AG10803 (cell line): Measurements from ENCODE around the gene LURAP1L.
"Not testable (repeated sequence)": the region's sequence is repeated elsewhere in the genome, so short reads cannot be mapped to it uniquely, and the experiment has no call there.

Source experiments
- DNase-seq: peaks from one replicate; pipeline ENCODE4 v3.0.0; 2010; ENCODE audit warnings: low read depth
- H3K4me3 ChIP-seq: 2 replicates; pipeline ENCODE4 v1.5.1; 2011; ENCODE audit warnings: mild to moderate bottlenecking, low read length, control low read depth
- TF ChIP-seq, protein P1 (sequence below): conservative IDR thresholded peaks from 2 replicates; pipeline ENCODE4 v1.5.1; 2011; ENCODE audit warnings: mild to moderate bottlenecking, low read length, control low read depth, inconsistent platforms

LURAP1L gene

DNA sequence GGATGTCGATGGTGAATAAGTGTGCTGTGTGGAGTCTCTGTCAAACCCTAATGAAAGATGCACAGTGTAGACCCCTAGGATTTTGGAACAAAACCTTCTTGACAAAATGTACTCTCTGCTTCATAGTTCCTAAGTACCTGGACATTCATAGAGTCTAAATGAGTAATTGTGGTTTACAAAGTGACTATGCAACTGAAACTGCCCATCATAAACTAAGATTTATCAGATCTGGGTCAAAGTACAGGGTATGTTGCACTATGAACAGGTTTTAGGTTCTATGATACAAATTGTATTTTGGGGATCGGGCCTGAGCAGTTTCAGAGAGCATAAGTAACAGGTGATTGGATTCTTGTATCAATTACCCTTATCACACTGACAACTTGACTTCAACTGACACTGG lies 79.4 kb downstream of the LURAP1L start:
- no peak for DNase-seq
- no peak overlapping the region for H3K4me3 ChIP-seq
- TF ChIP-seq, protein P1, sequence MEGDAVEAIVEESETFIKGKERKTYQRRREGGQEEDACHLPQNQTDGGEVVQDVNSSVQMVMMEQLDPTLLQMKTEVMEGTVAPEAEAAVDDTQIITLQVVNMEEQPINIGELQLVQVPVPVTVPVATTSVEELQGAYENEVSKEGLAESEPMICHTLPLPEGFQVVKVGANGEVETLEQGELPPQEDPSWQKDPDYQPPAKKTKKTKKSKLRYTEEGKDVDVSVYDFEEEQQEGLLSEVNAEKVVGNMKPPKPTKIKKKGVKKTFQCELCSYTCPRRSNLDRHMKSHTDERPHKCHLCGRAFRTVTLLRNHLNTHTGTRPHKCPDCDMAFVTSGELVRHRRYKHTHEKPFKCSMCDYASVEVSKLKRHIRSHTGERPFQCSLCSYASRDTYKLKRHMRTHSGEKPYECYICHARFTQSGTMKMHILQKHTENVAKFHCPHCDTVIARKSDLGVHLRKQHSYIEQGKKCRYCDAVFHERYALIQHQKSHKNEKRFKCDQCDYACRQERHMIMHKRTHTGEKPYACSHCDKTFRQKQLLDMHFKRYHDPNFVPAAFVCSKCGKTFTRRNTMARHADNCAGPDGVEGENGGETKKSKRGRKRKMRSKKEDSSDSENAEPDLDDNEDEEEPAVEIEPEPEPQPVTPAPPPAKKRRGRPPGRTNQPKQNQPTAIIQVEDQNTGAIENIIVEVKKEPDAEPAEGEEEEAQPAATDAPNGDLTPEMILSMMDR, result no peak

DNA sequence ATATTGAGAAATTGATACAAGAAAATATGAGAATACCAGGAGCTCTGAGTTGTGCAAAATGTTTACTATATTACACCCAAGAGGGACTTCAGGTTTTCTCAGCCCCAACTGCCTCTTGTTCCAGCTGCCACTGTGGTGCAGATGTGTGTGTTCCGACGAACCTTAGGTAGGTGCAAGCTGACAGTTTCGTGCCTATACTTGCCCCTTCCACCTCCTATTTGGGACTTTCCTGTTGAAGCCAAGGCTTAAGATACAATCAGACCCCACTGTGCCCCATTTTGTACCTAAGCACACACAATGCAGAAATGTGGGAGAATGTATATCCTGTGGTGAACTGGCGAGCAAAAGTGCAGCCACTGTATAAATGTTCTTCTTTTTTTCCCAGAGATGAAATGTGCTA lies 80.2 kb downstream of the LURAP1L start:
- DNase-seq, result no peak
- H3K4me3 ChIP-seq, result no peak overlapping the region
- TF ChIP-seq, protein P1, result no peak

DNA sequence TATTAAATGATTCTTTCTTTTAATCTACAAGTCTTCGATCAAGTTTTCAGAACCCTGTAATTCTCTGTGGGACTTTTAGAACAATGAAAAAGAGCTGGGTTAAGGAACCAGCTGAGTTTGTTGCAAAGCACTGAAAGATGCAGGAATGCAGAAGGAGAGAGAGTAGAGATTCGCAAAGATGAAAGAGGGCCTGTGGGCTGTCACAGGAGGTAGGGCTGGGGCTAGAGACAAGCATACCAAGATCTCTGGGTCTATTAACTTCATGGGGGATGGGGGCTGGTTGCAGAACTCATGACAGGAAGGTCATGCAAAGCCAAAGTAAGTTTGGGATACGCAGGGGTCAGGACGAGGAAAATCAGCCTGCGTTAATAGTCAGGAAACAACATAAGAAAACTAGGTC lies 81.8 kb downstream of the LURAP1L start:
- no peak overlapping the region for H3K4me3 ChIP-seq
- TF ChIP-seq, protein P1, result no peak
- DNase-seq, result no peak

DNA sequence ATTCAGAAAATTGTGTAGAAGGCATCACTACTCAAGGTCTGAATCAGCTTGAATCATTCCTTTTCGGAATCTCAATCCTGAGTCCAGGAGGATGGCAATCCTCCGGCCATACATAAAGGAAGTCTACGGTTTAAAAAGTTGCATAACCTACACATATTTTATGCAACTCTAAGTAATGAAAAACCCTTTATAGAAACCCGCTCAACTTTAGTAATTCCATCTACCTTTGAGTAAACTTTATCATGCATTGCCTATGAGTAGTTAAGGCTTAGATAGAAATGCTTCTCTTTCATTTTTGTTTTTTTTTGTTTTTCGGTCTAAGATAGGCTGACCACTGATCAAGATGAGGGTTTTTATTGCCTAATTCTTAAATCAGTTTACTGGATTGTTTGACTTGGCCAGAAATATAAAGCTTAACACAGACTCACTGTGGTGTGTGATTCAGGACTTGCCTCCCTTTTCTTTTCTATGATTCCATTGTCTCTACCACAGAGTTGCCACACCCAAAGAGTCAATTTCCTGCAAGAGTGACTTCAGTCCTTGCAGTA lies 85.0 kb downstream of the LURAP1L start:
- H3K4me3 ChIP-seq, result peak overlapping the region; percentile 8
- peak; percentile 87 for DNase-seq
- TF ChIP-seq, protein P1, result no peak

DNA sequence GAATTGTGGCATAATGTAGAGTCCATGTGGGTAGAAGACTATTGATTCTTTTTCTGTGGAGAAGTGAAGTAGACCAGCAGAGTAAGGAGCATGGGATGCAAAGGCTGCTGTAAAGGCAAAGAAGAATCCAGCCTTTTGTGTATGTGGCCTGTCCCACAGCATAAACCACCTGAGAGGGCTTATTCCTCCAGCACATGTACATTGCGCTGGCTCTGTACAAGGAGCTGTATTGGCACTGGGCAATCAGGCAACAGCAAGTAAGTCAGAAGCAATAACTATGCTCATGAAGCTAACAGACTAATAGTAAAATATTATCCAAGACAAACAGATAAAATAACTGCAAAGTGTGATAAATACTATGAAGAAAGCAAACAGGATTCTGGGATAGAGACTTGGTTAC lies 86.2 kb downstream of the LURAP1L start:
- DNase-seq, result no peak
- TF ChIP-seq, protein P1, result no peak

DNA sequence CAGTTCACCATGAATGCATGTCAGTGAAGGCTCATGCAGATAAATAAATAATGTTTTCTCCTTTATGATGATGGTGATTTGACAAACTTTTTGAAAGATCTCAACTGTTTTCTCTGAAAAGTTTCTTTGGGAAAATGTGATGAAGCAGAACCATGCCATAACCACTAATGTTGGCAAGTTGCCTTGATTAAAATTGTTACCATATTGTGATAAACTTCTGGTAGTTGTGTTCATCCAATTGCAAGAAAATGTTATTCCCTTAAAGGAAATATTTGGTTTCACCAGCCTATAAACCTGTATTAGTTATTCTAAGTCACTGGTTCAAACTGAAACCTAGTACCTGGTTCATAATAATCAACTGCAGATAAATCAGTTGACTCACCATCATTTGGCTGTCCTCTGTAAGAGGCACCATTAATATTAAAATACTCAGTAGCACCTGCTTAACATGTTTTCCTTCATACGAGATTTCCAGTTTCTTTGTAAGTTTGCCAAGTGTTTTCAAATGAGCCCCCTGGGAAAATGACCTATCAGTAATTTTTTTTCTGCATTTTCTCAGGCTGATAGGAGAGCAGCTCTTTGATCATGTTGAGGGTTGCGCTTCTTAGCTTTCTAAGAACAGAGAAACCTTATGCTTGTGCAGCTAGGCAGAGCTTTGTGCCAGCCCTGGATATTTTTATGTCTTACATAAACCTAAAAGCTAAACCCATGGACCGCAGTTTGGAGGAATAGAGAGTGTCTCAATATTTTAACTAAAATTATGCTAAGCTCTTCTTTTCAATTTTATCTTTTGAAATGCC lies 88.0 kb downstream of the LURAP1L start:
- TF ChIP-seq, protein P1, result no peak
- DNase-seq, result peak; percentile 72
- no peak overlapping the region for H3K4me3 ChIP-seq

More for the DNA sequence above, 86.2 kb downstream of the LURAP1L start:
- H3K4me3 ChIP-seq, result no peak overlapping the region

DNA sequence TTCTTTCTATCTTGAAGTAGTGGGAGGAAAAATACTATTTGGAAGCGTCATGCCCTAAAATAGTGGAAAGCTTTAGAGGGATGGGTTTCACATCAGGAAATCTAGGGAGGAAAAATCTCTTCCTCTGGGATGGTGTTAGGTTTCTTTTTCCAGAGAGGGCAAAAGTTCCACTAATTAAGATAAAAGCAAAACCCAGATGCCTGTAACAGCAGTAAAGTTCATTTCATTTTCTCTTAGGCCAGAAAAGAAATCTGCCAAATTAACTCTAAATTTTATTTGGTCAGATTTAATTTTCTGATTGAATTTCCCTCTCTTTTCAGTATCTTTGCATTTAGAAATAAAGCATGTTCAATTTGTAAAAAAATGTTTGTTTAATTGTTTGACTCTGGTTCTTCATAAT lies 88.8 kb downstream of the LURAP1L start:
- TF ChIP-seq, protein P1, result no peak
- H3K4me3 ChIP-seq, result no peak overlapping the region
- DNase-seq, result no peak

DNA sequence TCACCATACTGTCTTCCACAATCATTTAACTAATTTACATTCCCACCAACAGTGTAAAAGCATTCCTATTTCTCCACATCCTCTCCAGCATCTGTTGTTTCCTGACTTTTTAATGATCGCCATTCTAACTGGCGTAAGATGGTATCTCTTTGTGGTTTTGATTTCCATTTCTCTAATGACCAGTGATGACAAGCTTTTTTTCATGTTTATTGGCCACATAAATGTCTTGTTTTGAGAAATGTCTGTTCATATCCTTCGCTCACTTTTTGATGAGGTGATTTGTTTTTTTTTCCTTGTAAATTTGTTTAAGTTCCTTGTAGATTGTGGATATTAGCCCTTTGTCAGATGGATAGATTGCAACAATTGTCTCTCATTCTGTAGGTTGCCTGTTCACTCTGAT lies 90.6 kb downstream of the LURAP1L start:
- not testable (repeated sequence) for DNase-seq

More for the DNA sequence above, 90.6 kb downstream of the LURAP1L start:
- H3K4me3 ChIP-seq, result not testable (repeated sequence)
